ENCODE measurements around the gene RALB. TPM values are rescaled to one million over a fixed set of nuclear protein-coding genes. Genes with fewer than 3 reads are reported as not detected.

RALB gene
- polyA plus RNA-seq, 1 donor = 48.5 TPM

DNA sequence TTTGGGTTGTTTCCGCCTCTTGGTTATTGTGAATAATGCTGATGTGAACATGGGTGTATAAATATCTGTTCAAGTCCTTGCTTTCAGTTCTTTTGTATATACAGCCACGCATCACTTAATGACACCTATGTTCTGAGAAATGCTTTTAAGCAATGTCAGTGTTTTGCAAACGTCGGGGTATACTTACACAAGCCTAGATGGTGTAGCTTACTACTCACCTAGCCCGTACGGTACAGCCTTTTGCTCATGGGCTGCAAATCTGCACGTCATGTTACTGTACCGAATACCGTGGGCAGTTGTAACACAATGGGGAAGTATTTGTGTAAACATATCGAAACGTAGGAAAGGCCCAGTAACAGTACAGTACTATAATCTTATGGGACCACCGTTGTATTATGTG, 12.4 kb downstream of the RALB start:
- DNase-seq = no peak

DNA sequence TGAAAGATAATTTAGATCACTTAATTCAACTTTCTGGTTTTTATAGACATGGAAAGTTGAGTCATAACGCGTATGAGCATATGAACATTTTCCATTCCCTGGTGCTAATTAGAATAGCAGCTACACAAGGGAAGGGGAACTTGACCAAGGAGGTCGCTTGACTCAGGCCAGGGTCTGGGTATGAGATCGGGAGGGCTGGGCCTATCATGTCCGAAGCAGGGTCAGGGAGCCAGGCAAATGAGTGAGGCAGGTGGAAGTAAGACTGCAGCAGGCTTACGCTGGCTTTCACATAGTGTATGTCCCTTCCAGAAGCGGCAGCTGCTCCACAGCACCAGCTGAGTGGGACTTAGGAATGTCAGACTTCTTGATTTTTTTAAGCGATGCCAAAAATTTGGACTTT, 14.7 kb downstream of the RALB start:
- DNase-seq = peak; percentile 33

DNA sequence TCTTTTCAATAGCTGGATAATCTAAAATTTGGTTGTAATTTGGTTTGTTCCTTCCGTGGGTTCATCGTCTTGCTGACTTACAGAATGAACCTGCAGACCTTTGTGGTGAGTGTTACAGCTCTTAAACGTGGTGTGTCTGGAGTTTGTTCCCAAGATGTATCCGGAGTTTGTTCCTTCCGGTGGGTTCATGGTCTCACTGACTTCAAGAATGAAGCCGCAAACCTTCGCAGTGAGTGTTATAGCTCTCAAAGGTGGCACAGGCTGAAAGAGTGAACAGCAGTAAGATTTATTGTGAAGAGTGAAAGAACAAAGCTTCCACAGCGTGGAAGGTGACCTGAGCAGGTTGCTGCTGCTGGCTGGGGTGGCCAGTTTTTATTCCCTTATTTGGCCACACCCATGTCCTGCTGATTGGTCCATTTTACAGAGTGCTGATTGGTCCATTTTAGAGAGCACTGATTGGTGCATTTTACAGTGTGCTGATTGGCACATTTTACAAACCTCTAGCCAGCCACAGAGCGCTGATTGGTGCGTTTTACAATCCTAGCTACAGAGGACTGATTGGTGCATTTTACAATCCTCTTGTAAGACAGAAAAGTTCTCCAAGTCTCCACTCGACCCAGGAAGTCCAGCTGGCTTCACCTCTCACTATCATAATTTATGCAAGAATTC, 16.6 kb downstream of the RALB start:
- DNase-seq = no peak

DNA sequence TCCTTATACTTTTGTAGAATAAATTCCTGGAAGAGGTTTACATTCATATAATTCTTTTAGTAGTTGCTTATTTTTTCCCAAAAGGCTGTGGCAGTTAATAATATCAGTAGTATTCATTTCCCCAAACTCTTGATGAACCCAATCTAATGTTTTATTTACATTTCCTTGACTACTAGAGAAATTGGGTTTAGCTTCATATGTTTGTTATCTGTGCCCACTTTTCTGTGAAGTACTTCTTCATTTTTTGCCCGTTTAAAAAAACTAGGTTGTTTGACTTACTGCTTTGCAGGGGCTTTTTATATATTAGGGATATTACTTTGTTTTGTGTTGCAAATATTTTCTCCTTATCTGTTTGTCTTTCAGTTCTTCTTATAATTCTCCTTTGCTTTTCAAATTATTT, 17.2 kb downstream of the RALB start:
- no peak for DNase-seq

DNA sequence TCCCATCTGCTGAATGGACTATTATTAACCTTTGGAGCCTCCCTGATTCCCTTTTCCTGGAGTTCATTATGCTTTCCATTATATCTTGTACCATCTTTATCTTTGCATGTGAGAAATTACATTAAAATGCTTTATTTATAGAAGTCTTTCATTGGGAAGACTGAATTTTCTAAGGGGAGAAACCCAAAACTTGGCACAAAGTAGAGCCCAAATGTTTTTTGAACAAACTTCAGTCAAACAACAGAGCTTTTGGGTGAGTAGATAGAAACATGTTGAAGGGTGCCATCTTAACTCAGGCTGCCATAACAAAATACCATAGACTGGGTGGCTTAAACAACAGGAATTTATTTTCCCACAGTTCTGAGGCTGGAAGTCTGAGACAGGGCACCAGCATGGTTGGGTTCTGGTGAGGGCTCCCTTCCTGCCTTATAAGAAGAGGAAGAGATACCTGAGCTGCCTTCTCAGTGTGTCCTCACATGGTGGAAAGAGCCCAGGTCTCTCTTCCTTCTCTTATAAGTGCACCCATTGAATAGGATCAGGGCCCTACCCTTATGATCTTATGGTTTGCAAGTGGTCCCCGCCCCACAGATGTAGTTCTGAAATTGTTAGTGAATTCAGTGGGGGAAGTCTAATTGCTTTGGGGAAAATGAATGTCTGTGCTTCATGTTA, 19.2 kb downstream of the RALB start:
- no peak for DNase-seq

DNA sequence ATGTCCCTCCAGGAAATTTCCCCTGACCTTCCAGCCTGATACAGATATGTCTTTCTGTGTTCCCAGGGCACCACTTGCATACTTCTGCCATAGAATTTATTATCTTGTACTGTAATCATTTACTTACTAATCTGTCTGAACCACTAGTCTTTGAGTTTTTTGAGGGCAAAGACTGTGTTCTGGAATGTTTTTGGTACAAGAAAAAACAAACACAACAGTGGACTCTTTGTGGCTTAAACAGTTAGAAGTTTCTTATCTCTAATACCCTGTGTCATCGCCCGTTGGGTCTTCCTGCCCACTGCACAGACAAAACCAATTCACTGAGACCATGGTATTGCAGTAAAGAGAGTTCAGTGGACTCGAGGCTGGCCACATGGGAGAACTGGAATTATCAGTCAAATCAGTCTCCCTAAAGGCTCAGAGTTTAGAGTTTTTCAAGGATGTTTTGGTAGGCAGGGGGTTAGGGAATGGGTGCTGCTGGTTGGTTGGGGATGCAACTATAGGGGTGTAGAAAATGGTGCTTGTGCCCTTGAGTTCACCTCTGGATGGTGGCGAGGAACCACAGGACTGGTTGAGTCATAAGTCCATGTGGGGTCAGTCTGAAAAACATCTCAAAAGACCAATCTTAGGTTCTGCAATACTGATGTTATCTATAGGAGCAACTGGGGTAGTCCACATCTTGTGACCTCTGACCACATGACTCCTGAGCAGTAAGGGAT, 20.3 kb downstream of the RALB start:
- no peak for DNase-seq

DNA sequence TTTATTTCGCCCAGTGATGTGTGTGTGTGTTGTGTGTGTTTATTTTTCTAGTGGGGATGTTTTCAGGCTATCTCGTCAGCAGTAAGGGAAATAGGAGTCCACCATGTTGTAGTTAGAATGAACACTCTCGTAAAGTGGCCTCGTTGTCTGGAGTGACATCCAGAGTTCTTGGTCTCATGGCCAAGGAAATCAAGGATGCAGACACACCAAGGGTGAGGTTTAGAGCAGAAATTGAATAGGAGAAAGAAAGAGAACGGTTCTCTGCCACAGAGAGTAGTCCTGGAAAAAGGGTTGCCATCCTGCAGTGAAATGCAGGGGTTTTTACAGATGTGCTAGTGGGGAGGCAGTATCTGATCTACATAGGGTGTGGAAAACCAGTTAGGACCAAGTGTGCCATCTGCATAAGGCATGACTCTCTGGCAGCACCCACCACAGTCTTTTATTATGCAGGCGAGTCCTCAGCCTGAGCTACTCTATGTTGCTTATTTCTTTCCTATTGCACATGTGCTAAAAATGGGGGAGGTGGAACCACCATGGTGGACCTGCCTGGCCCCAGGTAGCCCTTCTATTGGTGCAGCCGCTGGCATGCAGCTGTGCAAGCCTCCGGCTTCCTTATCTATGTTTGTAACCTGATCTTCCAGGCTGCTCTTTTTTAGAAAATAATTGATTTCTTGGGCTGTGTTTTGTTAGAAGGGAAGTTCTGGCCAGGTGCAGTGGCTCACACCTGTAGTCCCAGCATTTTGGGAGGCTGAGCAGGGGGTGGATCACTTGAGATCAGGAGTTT, 23.2 kb downstream of the RALB start:
- no peak for DNase-seq

DNA sequence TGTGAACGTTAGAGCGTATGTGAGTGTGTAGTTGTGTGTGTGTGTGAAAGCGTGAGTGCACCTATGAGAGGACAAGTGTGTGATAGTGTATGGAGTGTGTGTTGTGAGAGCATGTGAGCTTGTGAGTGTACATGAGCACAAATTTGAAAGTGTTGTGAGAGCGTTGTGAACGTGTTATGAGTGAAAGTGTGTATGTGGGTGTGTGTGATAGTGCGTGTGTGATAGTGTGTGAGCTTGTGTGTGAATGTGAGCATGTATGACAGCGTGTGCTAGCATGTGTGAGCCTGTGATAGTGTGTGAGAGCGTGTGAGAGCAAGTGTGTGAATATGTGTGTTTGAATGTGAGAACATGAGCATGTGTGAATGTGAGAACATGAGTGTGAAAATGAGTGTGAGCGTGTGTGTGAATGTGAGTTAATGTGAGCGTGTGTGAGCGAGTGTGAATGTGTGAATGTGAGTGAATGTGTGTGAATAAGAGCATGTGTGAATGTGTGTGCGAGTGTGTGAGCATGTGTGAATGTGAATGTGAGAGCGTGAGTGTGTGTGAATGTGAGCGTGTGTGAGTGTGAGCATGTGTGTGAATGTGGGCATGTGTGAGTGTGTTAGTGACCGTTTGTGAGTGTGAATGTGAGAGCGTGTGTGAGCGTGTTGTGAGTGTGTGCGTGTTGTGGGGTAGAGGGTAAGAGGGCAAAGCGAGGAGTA, 25.0 kb downstream of the RALB start:
- no peak for DNase-seq

DNA sequence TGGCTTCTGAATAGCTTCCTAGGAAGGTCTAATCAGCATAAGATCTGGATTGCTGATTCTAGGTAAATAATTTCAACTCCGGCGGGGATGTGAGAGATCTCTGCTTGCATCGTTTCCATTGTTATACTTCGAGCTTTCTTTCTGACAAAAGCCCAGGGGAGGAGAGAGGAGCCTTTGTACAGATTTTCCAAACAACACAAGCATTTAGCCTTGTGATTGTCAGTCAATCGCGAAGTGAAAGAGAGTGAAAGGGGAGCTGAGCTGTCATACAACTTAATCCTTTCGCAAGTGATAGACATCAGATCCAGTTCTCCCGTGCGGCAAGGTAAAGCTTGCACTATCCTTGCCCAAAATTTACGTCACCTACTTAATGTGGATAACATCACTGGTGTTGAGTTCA, 26.2 kb downstream of the RALB start:
- DNase-seq = no peak

DNA sequence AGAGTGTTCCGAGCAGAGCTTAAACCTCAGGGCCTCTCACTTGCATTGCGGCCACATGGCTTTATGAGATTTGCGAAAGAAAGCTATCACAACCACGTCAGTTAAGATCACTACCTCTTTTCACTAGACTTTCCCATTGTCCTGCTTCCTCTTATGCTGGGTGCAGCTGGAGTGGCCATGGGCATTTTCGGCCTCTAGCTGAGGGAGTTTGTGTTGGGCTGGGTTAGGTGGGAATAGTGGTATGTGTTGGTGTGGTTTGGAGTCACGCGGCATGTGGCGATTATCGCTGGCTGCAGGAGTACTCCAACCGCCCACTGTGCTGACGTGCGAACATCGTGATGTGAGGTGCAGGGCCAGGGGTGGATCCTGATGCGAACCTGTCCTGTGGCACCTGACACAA, 27.1 kb downstream of the RALB start:
- no peak for DNase-seq

DNA sequence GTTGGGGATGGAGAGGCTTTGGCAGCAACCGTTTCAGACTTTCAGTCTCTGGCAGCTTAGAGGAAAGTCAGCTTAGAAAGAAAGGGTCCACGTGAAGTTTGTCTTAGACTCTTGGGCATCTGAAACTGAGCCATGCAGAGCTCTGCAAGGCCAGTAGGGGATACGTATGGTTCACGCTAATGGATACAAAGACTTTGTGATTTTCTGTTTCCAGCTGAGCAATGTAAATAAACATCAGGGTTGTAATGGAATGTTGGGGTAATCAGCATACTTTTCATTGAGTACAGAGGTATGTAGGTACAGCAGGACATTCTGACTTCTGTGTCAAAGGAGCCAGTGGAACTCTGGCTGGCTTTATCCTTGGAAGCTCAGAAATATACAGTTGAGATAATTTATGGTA, 31.0 kb downstream of the RALB start:
- DNase-seq = no peak

DNA sequence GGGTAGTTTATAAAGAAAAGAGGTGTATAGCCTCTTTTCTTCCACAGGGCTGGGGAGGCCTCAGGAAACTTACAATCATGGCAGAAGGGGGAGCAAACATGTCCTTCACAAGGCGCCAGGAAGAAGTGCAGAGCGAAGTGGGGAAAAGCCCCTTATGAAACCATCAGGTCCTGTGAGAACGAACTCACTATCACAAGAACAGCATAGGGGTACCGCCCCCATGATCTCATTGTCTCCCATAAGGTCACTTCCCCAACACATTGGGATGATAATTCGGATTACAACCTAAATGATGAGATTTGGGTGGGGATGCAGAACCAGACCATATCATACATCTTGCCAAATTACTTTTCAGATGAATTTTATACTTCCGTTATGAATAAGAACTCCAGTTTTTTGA, 32.4 kb downstream of the RALB start:
- DNase-seq = no peak

DNA sequence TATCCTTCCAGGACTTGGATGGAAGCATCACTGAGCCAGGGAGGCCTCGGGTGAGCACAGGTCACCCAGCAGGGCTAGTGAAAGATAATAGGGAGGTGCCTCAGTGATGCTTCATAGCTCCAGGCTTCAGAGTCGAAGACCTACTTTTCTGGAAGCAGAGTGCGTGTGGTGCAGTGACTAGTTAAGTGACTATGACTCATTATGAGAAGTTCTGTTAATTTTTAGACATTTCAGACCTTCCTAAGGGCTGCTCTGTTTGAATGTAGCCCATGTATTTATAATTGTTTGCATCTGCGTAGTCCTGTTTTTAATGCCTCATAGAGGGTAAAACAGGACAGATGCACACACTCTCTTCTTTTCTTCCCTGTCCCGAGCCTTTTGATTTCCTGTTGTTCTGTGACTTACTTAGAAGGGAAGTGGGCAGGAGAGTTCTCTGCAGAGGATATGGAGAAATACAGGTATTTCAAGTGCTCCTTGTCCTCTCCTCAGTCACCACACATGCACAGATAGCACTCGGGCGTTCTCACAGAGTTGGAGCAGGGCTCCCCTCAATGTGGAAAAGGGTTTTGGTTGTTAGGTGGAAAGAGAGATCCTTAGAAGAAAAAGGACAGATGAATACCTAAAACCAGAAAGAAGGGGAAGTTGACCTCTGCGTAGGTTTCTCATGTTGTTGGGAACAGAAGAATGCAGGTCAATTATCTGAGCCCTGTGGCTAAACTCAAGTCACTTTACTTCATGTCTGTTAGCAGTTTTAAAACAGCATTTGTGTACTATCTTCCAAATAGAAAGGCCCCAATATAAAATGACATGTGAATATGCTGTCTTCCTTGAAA, 34.7 kb downstream of the RALB start:
- no peak for DNase-seq

DNA sequence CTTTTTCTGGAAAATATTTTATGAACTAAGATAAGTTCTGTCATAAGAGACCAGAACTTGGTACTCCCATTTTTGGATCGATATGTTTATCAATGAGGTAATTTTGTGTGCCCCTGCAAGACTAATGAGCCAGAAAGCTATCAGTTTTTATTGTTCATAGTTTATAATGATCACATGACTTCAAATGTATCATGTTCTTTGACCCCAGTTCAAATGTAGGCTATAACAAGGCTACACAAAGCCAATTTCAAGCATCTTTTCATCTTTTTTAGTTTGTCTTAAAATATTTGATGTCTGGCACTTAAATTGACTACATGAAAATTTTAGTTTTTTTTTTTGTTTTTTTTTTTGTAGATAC, 35.3 kb downstream of the RALB start:
- DNase-seq = no peak

DNA sequence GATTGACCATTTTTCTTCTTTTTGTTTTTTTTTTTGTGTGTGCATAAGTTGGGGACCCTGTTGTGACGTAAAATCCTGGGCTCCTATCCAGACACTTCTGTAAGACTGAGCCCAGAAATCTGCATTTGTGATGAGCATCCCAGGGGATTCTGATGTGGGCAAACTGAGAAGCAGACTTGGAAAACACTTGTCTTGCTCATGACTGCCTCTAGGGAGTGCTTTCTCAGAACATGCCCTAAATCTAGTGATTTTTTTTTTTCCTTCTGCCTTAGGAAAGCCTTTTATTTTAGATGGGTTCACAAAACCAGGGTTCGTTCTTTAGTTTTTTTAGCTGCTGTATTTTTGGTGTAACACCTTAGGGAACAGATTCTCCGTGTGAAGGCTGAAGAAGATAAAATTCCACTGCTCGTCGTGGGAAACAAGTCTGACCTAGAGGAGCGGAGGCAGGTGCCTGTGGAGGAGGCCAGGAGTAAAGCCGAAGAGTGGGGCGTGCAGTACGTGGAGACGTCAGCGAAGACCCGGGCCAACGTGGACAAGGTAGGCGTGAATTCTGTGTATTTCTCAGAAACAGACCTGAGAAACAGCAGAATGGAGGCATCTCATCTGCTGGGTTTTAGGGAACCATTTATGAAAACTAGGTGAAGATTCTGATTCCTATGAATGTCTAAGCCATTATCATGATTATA, 36.7 kb downstream of the RALB start:
- no peak for DNase-seq

DNA sequence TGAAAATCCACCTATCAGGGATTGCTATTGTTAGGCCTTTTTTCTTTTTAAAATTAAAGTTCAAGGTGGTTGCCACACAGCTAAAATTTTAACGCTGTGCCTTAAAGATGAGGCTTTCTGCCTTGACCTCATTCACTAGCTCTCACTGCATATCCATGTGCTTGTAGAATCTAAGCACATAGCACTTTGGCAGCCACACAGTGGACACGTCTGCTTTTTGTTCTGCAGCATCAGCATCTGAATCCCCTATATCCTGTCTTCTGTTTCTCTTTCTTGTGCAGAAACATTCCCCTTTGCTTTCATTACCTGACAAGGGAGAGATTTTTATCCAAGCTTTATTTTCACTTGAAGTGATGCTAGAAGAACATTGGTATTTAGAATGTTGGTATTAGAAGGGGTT, 38.1 kb downstream of the RALB start:
- peak; percentile 61 for DNase-seq

DNA sequence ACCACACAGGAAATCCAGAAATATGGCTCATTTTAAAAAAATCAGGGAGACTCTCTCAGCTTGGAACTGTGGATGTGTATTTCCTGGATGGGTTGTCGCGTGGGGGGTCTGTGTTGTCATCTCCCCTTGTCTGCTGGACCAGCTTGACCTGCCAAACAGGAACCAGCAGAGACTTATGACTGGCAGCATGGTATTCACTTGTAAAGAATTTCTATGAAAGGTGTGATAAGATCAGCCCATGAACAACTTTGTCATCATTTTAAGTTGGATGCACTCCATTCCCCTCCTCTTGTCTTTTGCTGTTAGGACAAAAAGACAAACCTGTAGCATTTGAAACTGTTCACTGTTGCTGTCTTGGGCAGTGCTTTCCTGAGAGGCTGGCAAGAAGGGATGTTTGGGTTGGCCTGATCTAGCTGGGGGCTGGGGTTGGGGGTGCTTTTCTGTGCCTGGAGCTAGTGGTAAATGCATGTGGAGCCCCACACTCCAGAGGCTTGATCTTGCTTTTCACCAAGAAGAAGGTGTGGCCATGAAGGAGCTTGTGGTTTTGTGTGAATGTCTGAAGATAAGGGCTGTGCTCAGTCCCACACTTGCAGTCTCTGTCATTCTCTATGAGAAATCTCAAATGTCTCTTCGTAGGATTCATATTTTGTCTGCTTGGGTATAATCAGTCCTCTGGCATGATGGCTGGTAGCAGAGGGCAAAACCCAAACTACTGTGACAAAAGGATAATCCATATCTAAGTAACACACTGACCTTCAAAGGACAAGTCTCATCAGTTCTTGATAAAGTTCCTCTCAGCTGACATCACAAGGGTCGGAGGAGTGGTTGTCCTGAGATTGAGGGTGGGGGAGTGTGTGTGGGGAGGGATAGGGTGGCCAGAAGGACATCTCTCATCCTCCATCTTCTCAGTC, 39.0 kb downstream of the RALB start:
- no peak for DNase-seq

DNA sequence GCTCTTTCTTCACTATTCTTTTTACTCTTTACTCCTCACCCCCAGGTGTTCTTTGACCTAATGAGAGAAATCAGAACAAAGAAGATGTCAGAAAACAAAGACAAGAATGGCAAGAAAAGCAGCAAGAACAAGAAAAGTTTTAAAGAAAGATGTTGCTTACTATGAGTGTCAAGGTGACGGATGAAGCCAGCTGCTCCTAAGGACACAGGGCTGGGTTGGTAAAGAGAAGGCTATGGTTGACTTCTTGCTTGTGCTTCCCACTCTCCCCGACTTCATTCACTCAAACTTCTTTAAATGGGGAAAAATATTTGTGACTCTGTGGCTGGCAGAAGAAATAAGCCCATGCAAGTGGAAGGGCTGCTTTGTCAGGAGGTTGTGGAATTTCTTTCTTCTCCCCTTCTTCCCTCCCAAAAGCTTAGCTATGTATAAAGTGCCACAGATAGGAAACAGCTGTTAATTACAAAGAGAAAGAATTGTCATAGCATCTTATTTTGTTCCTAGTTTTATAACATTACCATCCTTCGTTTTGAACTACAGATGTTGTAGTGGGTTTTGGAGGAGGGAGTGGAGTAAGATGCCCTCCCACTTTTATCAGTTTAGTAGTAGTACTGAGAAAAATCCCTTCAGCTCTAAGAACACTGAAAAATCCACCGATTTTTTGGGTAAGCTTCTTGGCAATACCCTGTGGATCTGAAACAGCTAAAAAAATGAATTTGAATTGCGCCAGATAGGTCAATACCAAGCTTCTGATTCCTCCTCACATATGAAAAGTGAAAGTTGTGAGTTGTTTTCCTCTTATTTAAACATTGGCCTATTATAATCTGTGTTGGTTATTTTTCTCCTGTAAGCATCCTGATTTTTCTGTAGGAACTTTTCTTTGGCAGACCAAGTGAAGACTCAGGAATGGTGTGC, 40.7 kb downstream of the RALB start:
- DNase-seq = no peak

DNA sequence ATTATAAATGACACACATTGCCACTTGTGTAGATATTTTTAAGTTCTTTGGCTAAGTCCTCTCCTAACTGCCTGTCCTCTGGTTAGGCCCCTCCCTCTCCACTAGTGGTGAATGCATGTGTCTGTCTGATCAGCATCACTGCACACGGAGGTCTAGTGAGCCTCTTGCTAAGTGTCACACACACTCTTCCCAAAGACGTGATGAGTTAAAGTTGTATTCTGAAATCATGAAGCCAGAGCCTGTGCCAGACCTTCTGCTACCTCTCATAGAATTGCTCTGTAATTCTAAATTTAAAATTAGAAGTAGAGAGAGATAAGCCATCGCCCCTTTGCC, 41.3 kb downstream of the RALB start:
- no peak for DNase-seq
